Right lobe of liver (tissue), 4 donors: ENCODE data around the gene ERG28.

Experiments
- CTCF ChIP-seq, 4 donors: fragments of 200-600 bp in 3 of 4; fragments of 450-650 bp in 1 of 4; IDR thresholded peaks; one replicate each; pipeline versions ENCODE4 v1.5.1 to v1.8.0; 2016 to 2022; ENCODE audit warnings: antibody characterized with exemption in 4 of 4, mild to moderate bottlenecking in 2 of 4
- POLR2A ChIP-seq: fragments of 450-650 bp; IDR thresholded peaks from one replicate; pipeline ENCODE4 v1.6.1; 2017; ENCODE audit warnings: antibody characterized with exemption, mild to moderate bottlenecking
- donor health status: DM: no; HTN: no; CAD: no.
- donor health status: DM: no; HTN: no; CAD: no.
- donor health status: DM: no; HTN: yes; CAD: no.

GRCh38 chr14:75607842-75608640, 52.6 kb downstream of the ERG28 start:
- TF ChIP-seq CTCF (IDR thresholded peaks at IDR 0.05) (no peak), POLR2A (no peak)
